Stimulated activated CD8-positive, alpha-beta memory T cell treated with anti-CD3 and anti-CD28 coated beads, Interleukin-15, amount 100 ng/mL, for 4 hours (primary cell): ENCODE measurements around the gene PTGES2.
"Not testable (repeated sequence)": the region's sequence is repeated elsewhere in the genome, so short reads cannot be mapped to it uniquely, and the experiment has no call there.

Experiments
- DNase-seq, 2 donors: peaks; one replicate each; pipeline ENCODE4 v3.0.0-alpha.2; 2020; ENCODE audit warnings: low read depth in 2 of 2

Gene PTGES2

DNA sequence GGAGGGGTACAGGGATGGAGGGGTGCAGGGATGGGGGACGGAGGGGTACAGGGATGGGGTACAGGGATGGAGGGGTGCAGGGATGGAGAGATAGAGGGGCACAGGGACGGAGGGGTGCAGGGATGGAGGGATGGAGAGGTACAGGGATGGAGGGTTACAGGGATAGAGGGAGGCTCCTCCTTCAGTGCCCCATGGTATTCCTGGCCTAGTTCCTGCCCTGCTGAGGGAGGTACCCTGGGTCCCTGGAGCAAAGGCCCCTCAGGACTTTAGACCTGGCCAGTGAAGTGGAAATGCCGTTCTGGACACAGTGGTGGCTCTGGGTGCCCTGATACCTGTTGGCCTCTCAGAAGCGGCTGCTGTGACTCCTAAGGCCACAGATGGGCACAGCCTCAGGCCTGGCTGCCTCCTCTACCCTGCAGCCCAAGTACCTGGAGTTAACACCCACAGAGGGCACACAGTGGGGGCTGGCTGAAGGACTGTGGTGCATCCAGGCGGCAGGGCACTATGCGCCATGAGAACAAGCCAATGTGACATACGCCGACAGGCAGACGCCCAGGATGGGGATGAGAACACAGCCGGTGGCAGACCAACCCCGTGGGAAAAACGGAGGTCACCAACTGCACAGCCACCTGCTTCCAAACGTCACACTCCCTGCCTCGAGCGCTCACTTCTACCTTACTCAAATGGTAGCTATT is 8.4 kb downstream of the PTGES2 start:
- DNase-seq: no peak

- no peak for DNase-seq
Measured at GRCh38 chr9:128118472-128118857, 9.1 kb downstream of the PTGES2 start.

GRCh38 chr9:128117613-128118471 is 9.7 kb downstream of the PTGES2 start:
- peak; percentile 80 to 83 for DNase-seq

- DNase-seq: no peak
Measured at GRCh38 chr9:128116104-128117083, 11.1 kb downstream of the PTGES2 start.

DNA sequence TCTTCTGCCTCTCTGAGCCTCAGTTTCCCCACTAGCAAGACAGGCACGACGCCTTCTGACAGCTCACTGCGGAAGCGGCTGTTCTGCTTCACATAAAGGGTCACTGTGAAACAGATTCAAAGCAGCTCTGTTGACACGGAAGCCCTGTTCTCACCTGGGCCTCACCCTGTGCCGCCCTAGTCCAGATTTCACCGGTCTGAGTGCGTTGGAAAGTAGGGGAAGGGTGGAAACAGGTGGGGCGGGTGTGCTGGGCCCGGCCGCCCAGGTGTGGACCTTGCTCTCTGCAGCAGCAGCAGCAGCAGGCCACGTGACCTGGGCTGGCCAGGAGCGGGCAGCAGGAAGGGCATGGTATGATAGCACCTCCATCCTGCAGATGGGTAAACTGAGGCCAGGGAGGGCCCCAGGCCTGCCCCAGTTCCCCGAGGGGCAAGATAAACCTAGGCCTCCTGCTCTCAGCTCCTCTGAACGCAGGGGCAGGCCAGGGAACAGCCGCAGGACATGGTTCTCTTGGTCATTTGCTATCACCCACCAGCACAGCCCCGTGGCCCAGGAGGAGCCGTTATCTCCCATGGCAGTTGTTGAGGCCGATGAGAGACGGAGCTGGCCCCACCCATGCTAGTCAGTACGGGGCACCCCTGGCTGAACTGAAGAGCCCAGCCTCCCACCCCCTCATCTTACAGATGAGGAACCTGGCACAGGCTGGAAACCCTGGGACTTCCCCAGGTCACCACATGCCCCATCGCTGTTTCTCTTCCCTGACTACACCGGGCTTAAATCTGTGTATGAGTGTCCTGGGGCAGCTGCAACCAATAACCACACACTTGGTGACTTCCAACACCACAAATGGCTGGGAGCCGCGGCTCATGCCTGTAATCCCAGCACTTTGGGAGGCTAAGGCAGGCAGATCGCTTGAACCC is 12.1 kb downstream of the PTGES2 start:
- DNase-seq: no peak

DNA sequence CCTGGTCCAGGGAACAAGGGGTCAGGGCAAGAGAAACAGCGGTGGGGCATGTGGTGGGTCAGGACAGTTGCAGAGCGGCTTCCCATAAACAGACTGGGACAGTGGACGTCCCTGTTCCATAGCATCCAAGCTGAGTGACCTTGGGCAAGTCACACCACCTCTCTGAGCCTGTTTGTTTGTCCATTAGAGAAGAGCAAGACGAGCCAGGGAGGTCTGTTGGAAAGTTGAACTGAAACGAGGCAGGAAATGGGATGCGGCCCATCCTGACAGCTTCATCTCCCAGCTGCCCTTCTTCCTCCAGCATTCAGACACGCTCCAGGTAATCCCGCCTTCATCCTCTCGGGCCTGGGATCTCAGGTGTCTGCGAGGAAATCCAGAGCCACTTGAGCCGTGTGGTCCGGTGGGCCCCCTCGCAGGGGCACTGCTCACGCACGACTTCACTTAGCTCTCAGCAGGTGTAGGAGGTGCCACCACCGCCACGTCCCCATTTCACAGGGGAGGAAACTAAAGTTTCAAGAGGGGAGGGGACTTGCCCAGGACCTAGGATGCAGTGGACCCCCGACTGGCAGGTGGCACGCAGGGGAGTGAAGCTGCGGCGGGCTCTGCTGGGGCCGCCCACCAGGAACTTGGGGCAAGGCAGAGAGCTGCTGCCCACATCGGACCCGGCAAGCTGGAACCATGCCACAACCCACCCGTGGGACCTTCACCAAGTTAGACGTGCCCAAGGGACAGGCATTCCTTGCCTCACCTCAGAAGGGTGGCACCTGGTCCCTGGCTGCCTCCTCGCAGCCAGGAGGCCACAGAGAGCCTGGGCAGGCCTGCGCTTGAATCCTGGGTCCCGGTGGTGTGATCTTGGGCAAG is 13.0 kb downstream of the PTGES2 start:
- DNase-seq: no peak

- DNase-seq: no peak
Measured at GRCh38 chr9:128113526-128114325, 13.8 kb downstream of the PTGES2 start.

GRCh38 chr9:128111726-128112125 is 15.8 kb downstream of the PTGES2 start:
- DNase-seq: not testable (repeated sequence)

- no peak for DNase-seq
Measured at GRCh38 chr9:128109050-128109709, 18.3 kb downstream of the PTGES2 start.

DNA sequence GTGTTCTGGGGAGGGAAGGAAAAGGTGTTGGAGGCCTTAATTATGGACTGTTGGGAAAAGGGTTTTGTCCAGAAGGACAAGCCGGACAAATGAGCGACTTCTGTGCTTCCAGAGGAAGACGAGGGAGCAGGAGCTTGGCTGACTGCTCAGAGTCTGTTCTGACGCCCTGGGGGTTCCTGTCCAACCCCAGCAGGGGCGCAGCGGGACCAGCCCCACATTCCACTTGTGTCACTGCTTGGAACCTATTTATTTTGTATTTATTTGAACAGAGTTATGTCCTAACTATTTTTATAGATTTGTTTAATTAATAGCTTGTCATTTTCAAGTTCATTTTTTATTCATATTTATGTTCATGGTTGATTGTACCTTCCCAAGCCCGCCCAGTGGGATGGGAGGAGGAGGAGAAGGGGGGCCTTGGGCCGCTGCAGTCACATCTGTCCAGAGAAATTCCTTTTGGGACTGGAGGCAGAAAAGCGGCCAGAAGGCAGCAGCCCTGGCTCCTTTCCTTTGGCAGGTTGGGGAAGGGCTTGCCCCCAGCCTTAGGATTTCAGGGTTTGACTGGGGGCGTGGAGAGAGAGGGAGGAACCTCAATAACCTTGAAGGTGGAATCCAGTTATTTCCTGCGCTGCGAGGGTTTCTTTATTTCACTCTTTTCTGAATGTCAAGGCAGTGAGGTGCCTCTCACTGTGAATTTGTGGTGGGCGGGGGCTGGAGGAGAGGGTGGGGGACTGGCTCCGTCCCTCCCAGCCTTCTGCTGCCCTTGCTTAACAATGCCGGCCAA is 19.1 kb downstream of the PTGES2 start:
- DNase-seq: no peak

GRCh38 chr9:128107468-128108268 is 19.9 kb downstream of the PTGES2 start:
- DNase-seq: no peak

DNA sequence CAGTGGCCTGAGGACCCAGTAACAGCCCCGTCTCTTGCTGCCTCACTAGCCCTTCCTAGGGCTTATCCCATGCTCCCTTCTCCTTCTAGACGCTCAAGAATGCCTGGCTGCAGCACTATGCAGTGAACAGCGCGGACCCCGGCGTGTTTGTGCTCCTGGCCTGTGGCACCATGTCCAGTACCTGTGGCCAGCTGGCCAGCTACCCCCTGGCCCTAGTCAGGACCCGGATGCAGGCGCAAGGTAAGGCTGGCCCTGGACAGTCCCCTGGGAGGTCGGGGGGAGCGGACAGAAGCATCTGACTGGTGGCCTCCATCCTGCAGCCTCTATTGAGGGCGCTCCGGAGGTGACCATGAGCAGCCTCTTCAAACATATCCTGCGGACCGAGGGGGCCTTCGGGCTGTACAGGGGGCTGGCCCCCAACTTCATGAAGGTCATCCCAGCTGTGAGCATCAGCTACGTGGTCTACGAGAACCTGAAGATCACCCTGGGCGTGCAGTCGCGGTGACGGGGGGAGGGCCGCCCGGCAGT is 20.5 kb downstream of the PTGES2 start:
- DNase-seq: no peak

DNA sequence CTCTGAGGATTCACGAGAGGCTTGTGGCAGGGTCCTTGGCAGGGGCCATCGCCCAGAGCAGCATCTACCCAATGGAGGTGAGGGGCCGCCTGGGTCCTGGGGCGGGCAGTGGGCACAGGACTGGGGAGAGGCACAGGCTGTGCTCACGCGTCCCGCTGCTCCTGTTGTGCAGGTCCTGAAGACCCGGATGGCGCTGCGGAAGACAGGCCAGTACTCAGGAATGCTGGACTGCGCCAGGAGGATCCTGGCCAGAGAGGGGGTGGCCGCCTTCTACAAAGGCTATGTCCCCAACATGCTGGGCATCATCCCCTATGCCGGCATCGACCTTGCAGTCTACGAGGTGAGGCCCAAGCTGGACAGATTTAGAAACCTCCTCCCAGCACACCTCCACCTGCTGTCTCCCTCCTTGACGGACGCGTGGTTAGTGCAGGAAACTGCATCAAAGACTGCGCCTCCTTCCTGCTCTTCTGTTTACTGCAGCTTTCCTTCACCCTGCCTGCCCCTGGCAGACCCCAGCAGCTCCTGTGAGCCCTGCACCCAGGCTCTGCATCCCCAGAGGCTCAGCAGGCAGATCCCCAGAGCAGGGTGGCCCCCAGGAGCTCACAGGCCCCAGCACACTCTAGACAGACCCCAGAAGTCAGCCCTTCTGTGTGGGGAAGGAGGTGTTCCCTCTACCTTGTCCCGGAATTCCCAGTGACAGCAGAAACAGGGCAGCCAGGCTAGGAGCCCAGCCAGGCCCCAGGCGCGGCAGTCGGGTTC is 21.2 kb downstream of the PTGES2 start:
- DNase-seq: no peak

DNA sequence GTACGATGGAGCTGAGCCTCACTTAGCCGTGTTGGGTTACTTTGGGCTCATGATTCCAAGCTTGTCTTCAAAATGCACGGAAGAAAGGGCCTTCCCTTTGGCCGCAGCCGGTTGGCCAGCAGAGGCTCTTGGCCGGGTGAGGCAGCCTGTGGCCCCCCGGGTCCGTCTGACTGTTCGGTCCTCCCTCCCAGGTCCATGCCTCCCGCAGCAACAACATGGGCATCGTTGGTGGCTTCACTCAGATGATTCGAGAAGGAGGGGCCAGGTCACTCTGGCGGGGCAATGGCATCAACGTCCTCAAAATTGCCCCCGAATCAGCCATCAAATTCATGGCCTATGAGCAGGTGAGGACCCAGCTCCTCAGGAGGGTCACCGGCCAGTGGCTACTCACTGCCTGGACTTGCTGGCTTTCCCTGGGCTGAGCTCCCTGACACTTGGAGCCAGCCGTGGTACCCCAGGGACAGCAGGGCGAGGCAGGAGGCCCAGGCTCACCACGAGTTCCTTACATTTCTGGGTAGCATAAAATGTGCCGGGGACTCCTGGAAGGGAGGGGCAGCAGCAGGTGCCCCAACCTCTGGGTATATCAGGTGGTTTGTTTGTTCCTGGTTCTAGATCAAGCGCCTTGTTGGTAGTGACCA is 21.9 kb downstream of the PTGES2 start:
- no peak for DNase-seq

GRCh38 chr9:128104171-128104618 is 23.3 kb downstream of the PTGES2 start:
- DNase-seq: no peak
